ENCODE results near the gene AVEN.

DNA sequence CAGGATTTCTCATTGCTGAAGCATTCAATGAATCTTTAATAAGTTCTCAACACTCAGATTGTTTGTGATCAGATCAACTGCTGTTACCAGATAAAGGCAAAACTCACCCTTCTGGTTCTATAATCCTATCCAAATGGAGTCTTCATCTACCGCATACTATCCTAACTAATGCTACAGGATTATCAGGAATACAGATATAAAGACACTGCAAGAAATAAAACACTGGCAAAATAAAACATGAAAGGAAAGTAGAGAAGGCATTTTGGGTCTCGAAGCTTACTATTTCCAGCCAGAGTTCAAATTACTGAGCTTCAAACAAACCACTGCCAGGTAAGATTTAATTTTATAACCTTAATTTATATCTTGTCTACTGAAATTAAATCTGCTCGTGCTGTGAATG lies 70.2 kb downstream of the AVEN start:
- no peak for TF ChIP-seq CTCF (conservative IDR thresholded peaks at IDR 0.05 in 1 of 2, IDR thresholded peaks at IDR 0.05 in 1 of 2; ENCODE audit: extremely low read depth in 1 of 2, insufficient read depth in 1 of 2, low read depth in 1 of 2, low read length in 2 of 2)
- no peak for TF ChIP-seq EZH2 (IDR thresholded peaks at IDR 0.05; ENCODE audit: borderline replicate concordance, low read length)
